ENCODE results near the gene PHLDB1.
"Not testable (repeated sequence)": the region's sequence is repeated elsewhere in the genome, so short reads cannot be mapped to it uniquely, and the experiment has no call there.

Gene PHLDB1

DNA sequence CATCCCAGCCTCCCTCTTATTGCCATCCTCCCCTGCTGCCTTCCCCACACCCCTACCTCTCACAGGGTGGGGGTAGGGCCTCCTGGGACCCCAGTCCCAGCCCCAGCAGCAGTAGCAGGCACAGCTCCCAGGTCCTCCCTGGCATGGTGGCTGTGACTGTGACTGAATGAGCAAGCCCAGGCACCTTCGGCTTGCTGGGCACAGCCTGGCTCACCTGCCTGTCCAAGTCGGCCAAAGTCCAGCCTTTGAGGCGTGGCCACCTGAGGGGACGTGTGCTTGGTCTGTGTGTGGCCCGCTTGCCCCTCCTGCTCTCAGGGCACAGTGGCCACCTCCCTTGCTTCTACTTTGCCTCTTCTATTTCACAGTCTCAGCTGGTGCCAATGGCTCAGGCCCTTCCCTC is 72.1 kb downstream of the PHLDB1 start, which contains the start of gene TREH:
Gene TREH, minus strand, starts transcription at position 168 of the 400 bp plus-strand sequence. Its CDS starts 23 bp downstream, at position 145.
- H2BK12ac ChIP-seq (ENCODE audit: low read length in 2 of 2), result no peak within 1 kb of the TSS
- H3K27ac ChIP-seq (ENCODE audit: low read length, poor library complexity, severe bottlenecking), result no peak within 1 kb of the TSS
- H3K18ac ChIP-seq (ENCODE audit: low read depth in 1 of 2, low read length in 2 of 2), result no peak within 1 kb of the TSS
- peaks cover 4% of the 10 kb centered on the region for H3K4me1 ChIP-seq (ENCODE audit: control insufficient read depth, insufficient read depth, low read depth, low read length)
- H3K23ac ChIP-seq (ENCODE audit: low read length in 2 of 2), result no peak within 1 kb of the TSS
- no peak within 1 kb of the TSS for H4K91ac ChIP-seq (ENCODE audit: low read length)
- H2BK120ac ChIP-seq (ENCODE audit: low read depth, low read length), result no peak within 1 kb of the TSS
- H3K4me3 ChIP-seq (ENCODE audit: insufficient read depth in 1 of 2, low read depth in 1 of 2, low read length in 2 of 2), result no peak within 1 kb of the TSS
- H4K8ac ChIP-seq (ENCODE audit: low read length), result peak within 1 kb of the TSS; percentile 36
- H3K14ac ChIP-seq (ENCODE audit: low read length in 2 of 2), result no peak within 1 kb of the TSS
- no peak within 1 kb of the TSS for H3K4me2 ChIP-seq (ENCODE audit: low read length, poor library complexity, severe bottlenecking)
- no peaks in the 10 kb centered on the region for H3K36me3 ChIP-seq (ENCODE audit: control insufficient read depth in 1 of 2, insufficient read depth in 2 of 2, low read depth in 1 of 2, low read length in 2 of 2)
- 71% methylated on average over 4 of the region's 5 CpGs for WGBS
- no peaks in the 10 kb centered on the region for H3K79me1 ChIP-seq (replicated peaks; ENCODE audit: low read length, poor library complexity, severe bottlenecking)
- DNase-seq, result no peak
- no peaks in the 10 kb centered on the region for H3K9me3 ChIP-seq (ENCODE audit: control insufficient read depth, low read length)
- H2AK5ac ChIP-seq (ENCODE audit: low read length, severe bottlenecking), result no peak within 1 kb of the TSS
- no peak within 1 kb of the TSS for H2BK15ac ChIP-seq (ENCODE audit: low read depth, poor library complexity, severe bottlenecking)
- peaks cover 4 to 8% of the 10 kb centered on the region in 2 experiments for H3K27me3 ChIP-seq (ENCODE audit: control insufficient read depth in 1 of 2, insufficient read depth in 1 of 2, low read length in 2 of 2)
- H3K9ac ChIP-seq (ENCODE audit: low read length), result no peak within 1 kb of the TSS
- no peak within 1 kb of the TSS for H2AFZ ChIP-seq (ENCODE audit: low read depth, low read length)
- H3K4ac ChIP-seq (ENCODE audit: low read depth in 1 of 2, low read length in 2 of 2), result no peak within 1 kb of the TSS
- H2BK5ac ChIP-seq (ENCODE audit: low read depth, low read length, poor library complexity, severe bottlenecking), result no peak within 1 kb of the TSS

DNA sequence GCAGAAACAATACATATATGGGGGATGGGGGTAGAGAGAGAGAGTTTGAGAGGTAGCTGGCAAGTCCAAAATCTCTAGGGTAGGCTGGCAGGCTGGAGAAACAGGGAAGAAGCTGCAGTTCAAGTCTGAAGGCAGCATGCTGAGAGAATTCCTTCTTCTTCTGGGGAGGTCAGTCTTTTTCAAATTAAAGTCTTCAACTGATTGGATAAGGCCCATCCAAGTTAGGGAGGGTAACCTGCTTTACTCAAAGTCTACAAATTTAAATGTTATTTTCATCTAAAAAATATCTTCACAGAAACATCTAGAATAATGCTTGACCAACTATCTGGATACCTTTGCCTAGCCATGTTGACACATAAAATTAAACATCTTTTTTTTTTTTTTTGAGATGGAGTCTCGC is 75.0 kb downstream of the PHLDB1 start:
- Histone ChIP-seq H3K9me3 (ENCODE audit: control insufficient read depth, low read length) (no peaks in the 10 kb centered on the region), H4K91ac (ENCODE audit: low read length) (no peak overlapping the region), H3K4ac (ENCODE audit: low read depth in 1 of 2, low read length in 2 of 2) (no peak overlapping the region), H3K14ac (ENCODE audit: low read length in 2 of 2) (no peak overlapping the region), H3K4me1 (ENCODE audit: control insufficient read depth, insufficient read depth, low read depth, low read length) (peaks cover 4% of the 10 kb centered on the region), H3K79me1 (replicated peaks; ENCODE audit: low read length, poor library complexity, severe bottlenecking) (no peaks in the 10 kb centered on the region), H2BK5ac (ENCODE audit: low read depth, low read length, poor library complexity, severe bottlenecking) (no peak overlapping the region), H2BK12ac (ENCODE audit: low read length in 2 of 2) (no peak overlapping the region), H3K27ac (ENCODE audit: low read length, poor library complexity, severe bottlenecking) (no peak overlapping the region), H3K36me3 (ENCODE audit: control insufficient read depth in 1 of 2, insufficient read depth in 2 of 2, low read depth in 1 of 2, low read length in 2 of 2) (no peaks in the 10 kb centered on the region), H3K4me3 (ENCODE audit: insufficient read depth in 1 of 2, low read depth in 1 of 2, low read length in 2 of 2) (no peak overlapping the region), H2AFZ (ENCODE audit: low read depth, low read length) (no peak overlapping the region), H3K9ac (ENCODE audit: low read length) (no peak overlapping the region), H2BK120ac (ENCODE audit: low read depth, low read length) (no peak overlapping the region), H3K18ac (ENCODE audit: low read depth in 1 of 2, low read length in 2 of 2) (no peak overlapping the region), H2BK15ac (ENCODE audit: low read depth, poor library complexity, severe bottlenecking) (no peak overlapping the region), H3K23ac (ENCODE audit: low read length in 2 of 2) (no peak overlapping the region), H3K27me3 (ENCODE audit: control insufficient read depth in 1 of 2, insufficient read depth in 1 of 2, low read length in 2 of 2) (peaks cover 0 to 8% of the 10 kb centered on the region in 2 experiments), H2AK5ac (ENCODE audit: low read length, severe bottlenecking) (no peak overlapping the region), H3K4me2 (ENCODE audit: low read length, poor library complexity, severe bottlenecking) (no peak overlapping the region), H4K8ac (ENCODE audit: low read length) (no peak overlapping the region)
- no CpG with 5 or more reads among the region's 1 CpG for WGBS
- no peak for DNase-seq

DNA sequence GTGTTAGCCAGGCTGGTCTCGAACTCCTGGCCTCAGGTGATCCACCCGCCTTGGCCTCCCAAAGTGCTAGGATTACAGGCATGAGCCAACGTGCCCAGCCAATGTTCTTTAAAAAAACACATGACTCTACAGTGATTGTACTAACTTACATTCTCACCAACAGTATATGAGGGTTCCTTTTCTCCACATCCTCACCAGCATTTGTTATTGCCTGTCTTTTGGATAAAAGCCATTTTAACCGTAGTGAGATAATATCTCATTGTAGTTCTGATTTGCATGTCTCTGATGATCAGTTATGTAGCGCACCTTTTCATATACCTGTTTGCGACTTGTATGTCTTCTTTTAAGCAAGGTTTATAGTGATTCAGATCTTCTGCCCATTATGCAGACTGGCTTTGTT is 75.5 kb downstream of the PHLDB1 start:
- not testable (repeated sequence) for H3K4me2 ChIP-seq (ENCODE audit: low read length, poor library complexity, severe bottlenecking); H3K4me1 ChIP-seq (ENCODE audit: control insufficient read depth, insufficient read depth, low read depth, low read length); H3K27ac ChIP-seq (ENCODE audit: low read length, poor library complexity, severe bottlenecking); H3K9me3 ChIP-seq (ENCODE audit: control insufficient read depth, low read length); H3K4me3 ChIP-seq (ENCODE audit: insufficient read depth in 1 of 2, low read depth in 1 of 2, low read length in 2 of 2); H3K36me3 ChIP-seq (ENCODE audit: control insufficient read depth in 1 of 2, insufficient read depth in 2 of 2, low read depth in 1 of 2, low read length in 2 of 2); H3K18ac ChIP-seq (ENCODE audit: low read depth in 1 of 2, low read length in 2 of 2); H3K27me3 ChIP-seq (ENCODE audit: control insufficient read depth in 1 of 2, insufficient read depth in 1 of 2, low read length in 2 of 2); DNase-seq; H2AK5ac ChIP-seq (ENCODE audit: low read length, severe bottlenecking); H2BK5ac ChIP-seq (ENCODE audit: low read depth, low read length, poor library complexity, severe bottlenecking); H2BK15ac ChIP-seq (ENCODE audit: low read depth, poor library complexity, severe bottlenecking); H2BK120ac ChIP-seq (ENCODE audit: low read depth, low read length); H4K91ac ChIP-seq (ENCODE audit: low read length); H2BK12ac ChIP-seq (ENCODE audit: low read length in 2 of 2); H2AFZ ChIP-seq (ENCODE audit: low read depth, low read length); H4K8ac ChIP-seq (ENCODE audit: low read length); H3K4ac ChIP-seq (ENCODE audit: low read depth in 1 of 2, low read length in 2 of 2); H3K79me1 ChIP-seq (replicated peaks; ENCODE audit: low read length, poor library complexity, severe bottlenecking); H3K9ac ChIP-seq (ENCODE audit: low read length); H3K23ac ChIP-seq (ENCODE audit: low read length in 2 of 2); H3K14ac ChIP-seq (ENCODE audit: low read length in 2 of 2)
- WGBS, result 86% methylated on average over 6 of the region's 6 CpGs

DNA sequence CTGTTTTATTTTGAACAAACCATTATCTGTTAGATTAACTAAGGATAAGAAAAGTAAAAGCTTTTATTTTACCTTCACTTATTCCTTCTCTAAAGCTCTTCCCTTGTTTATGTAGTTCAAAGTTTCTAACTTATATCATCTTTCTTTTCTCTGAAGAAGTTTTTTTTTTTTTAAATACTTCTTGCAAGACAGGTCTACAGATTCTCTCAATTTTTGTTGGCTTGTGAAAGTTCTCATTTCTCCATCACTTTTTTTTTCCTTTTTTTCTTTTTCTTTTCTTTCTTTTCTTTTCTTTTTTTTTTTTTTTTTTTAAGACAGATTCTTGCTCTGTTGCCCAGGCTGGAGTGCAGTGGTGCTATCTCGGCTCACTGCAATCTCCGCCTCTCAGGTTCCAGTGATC is 76.8 kb downstream of the PHLDB1 start:
- Histone ChIP-seq H3K36me3 (ENCODE audit: control insufficient read depth in 1 of 2, insufficient read depth in 2 of 2, low read depth in 1 of 2, low read length in 2 of 2) (no peaks in the 10 kb centered on the region), H2BK15ac (ENCODE audit: low read depth, poor library complexity, severe bottlenecking) (no peak overlapping the region), H3K4me2 (ENCODE audit: low read length, poor library complexity, severe bottlenecking) (no peak overlapping the region), H3K9ac (ENCODE audit: low read length) (no peak overlapping the region), H3K4ac (ENCODE audit: low read depth in 1 of 2, low read length in 2 of 2) (no peak overlapping the region), H2BK120ac (ENCODE audit: low read depth, low read length) (no peak overlapping the region), H3K79me1 (replicated peaks; ENCODE audit: low read length, poor library complexity, severe bottlenecking) (no peaks in the 10 kb centered on the region), H3K27me3 (ENCODE audit: control insufficient read depth in 1 of 2, insufficient read depth in 1 of 2, low read length in 2 of 2) (peaks cover 0 to 8% of the 10 kb centered on the region in 2 experiments), H3K4me3 (ENCODE audit: insufficient read depth in 1 of 2, low read depth in 1 of 2, low read length in 2 of 2) (no peak overlapping the region), H3K9me3 (ENCODE audit: control insufficient read depth, low read length) (no peaks in the 10 kb centered on the region), H3K23ac (ENCODE audit: low read length in 2 of 2) (no peak overlapping the region), H2BK5ac (ENCODE audit: low read depth, low read length, poor library complexity, severe bottlenecking) (no peak overlapping the region), H2AK5ac (ENCODE audit: low read length, severe bottlenecking) (no peak overlapping the region), H3K27ac (ENCODE audit: low read length, poor library complexity, severe bottlenecking) (no peak overlapping the region), H2BK12ac (ENCODE audit: low read length in 2 of 2) (no peak overlapping the region), H4K8ac (ENCODE audit: low read length) (no peak overlapping the region), H4K91ac (ENCODE audit: low read length) (no peak overlapping the region), H3K14ac (ENCODE audit: low read length in 2 of 2) (no peak overlapping the region), H3K4me1 (ENCODE audit: control insufficient read depth, insufficient read depth, low read depth, low read length) (peaks cover 2% of the 10 kb centered on the region), H2AFZ (ENCODE audit: low read depth, low read length) (no peak overlapping the region), H3K18ac (ENCODE audit: low read depth in 1 of 2, low read length in 2 of 2) (no peak overlapping the region)
- WGBS, result 75% methylated on average over 2 of the region's 2 CpGs
- DNase-seq, result no peak

All from mesenchymal stem cell (in vitro differentiated cells and primary cell).